Measurements from ENCODE around the gene ERC2.

The ERC2 gene

DNA sequence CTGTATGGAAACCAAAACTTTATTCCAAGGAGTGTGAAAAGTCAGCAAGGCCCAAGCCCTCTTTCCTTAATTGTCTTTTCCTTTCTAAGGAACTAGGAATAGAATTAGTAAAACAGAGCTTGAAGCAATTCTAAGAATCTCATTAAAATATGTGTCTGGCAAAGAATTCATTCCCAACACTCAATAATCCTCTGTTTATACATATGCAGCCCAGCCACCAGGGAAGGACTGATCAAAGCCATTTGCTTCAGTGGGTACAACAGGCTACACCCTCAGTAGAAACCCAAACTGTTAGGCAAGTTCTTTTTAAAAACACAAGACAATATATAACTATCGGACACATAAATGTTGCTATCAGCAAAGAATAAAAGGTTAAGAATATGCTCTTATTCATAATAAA lies 266.9 kb downstream of the ERC2 start:
- Histone ChIP-seq H4K20me1 (ENCODE audit: insufficient read depth, low read length) (no peaks in the 10 kb centered on the region), H2AFZ (ENCODE audit: low read length) (no peak overlapping the region), H3K4me1 (ENCODE audit: insufficient read depth, low read length, severe bottlenecking) (no peaks in the 10 kb centered on the region), H3K9me3 (ENCODE audit: low read length) (no peaks in the 10 kb centered on the region), H3K9ac (ENCODE audit: low read length) (no peak overlapping the region), H3K9me2 (ENCODE audit: low read depth, low read length) (no peaks in the 10 kb centered on the region), H3F3A (ENCODE audit: insufficient read depth, low read length) (no peaks in the 10 kb centered on the region), H3K36me3 (ENCODE audit: insufficient read depth, low read length) (no peaks in the 10 kb centered on the region), H3K79me2 (ENCODE audit: insufficient read depth, low read length) (no peaks in the 10 kb centered on the region), H3K4me2 (ENCODE audit: low read length) (no peak overlapping the region), H3K27ac (ENCODE audit: low read depth, low read length, poor library complexity, severe bottlenecking) (no peak overlapping the region), H3K27me3 (ENCODE audit: insufficient read depth, low read length) (no peaks in the 10 kb centered on the region), H3K4me3 (ENCODE audit: low read depth, low read length, poor library complexity, severe bottlenecking) (no peak overlapping the region)
- no peak for TF ChIP-seq EZH2 (IDR thresholded peaks at IDR 0.05; ENCODE audit: borderline replicate concordance, low read length)
- TF ChIP-seq, protein P1, sequence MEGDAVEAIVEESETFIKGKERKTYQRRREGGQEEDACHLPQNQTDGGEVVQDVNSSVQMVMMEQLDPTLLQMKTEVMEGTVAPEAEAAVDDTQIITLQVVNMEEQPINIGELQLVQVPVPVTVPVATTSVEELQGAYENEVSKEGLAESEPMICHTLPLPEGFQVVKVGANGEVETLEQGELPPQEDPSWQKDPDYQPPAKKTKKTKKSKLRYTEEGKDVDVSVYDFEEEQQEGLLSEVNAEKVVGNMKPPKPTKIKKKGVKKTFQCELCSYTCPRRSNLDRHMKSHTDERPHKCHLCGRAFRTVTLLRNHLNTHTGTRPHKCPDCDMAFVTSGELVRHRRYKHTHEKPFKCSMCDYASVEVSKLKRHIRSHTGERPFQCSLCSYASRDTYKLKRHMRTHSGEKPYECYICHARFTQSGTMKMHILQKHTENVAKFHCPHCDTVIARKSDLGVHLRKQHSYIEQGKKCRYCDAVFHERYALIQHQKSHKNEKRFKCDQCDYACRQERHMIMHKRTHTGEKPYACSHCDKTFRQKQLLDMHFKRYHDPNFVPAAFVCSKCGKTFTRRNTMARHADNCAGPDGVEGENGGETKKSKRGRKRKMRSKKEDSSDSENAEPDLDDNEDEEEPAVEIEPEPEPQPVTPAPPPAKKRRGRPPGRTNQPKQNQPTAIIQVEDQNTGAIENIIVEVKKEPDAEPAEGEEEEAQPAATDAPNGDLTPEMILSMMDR (IDR thresholded peaks at IDR 0.05; ENCODE audit: low read length), result no peak

DNA sequence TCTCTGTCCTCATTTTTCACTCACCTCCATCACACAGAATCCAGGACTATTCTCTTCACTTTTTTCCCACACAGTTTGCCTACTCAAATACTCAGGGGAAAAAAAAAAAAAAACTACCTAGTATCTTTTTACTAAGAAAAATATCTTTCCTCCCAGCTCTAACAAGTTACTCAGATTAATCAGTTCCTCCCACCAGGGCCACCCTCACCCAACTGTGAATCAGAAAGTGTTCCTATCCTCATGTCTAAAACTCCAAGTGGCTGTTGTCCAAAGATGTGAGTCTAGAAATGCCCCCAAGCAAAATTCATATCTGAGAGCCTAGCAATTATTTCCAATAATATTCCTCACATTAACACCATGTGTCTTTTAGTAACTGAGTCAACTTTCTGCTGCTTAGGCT lies 268.0 kb downstream of the ERC2 start:
- H3K79me2 ChIP-seq (ENCODE audit: insufficient read depth, low read length), result no peaks in the 10 kb centered on the region
- TF ChIP-seq EZH2 (IDR thresholded peaks at IDR 0.05; ENCODE audit: borderline replicate concordance, low read length), result no peak
- TF ChIP-seq, protein P1 (IDR thresholded peaks at IDR 0.05; ENCODE audit: low read length), result no peak
- H2AFZ ChIP-seq (ENCODE audit: low read length), result no peak overlapping the region
- H3K36me3 ChIP-seq (ENCODE audit: insufficient read depth, low read length), result no peaks in the 10 kb centered on the region
- no peak overlapping the region for H3K4me3 ChIP-seq (ENCODE audit: low read depth, low read length, poor library complexity, severe bottlenecking)
- H4K20me1 ChIP-seq (ENCODE audit: insufficient read depth, low read length), result no peaks in the 10 kb centered on the region
- no peak overlapping the region for H3K9ac ChIP-seq (ENCODE audit: low read length)
- H3K9me2 ChIP-seq (ENCODE audit: low read depth, low read length), result no peaks in the 10 kb centered on the region
- H3K27me3 ChIP-seq (ENCODE audit: insufficient read depth, low read length), result no peaks in the 10 kb centered on the region
- no peaks in the 10 kb centered on the region for H3K9me3 ChIP-seq (ENCODE audit: low read length)
- H3F3A ChIP-seq (ENCODE audit: insufficient read depth, low read length), result no peaks in the 10 kb centered on the region
- H3K4me1 ChIP-seq (ENCODE audit: insufficient read depth, low read length, severe bottlenecking), result no peaks in the 10 kb centered on the region
- H3K4me2 ChIP-seq (ENCODE audit: low read length), result no peak overlapping the region
- no peak overlapping the region for H3K27ac ChIP-seq (ENCODE audit: low read depth, low read length, poor library complexity, severe bottlenecking)

DNA sequence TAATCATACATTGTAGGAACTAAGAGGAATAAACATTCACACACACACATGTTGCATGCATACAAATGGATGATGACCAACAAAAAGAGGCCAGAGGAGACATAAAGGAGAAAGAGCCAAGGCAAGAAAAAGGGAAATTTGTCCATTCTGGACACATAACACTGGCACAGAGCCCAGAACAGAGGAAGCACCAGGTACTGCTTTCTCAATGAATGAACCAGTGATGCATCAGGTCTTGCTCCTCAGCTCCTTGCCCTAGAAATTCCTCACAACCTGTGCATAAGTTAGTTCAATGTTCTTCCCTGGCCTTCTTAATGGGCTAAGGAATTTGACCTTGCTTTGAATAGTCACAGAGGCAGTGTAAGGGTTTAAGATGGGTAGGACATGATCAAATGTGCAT lies 270.3 kb downstream of the ERC2 start:
- H3K27me3 ChIP-seq (ENCODE audit: insufficient read depth, low read length), result no peaks in the 10 kb centered on the region
- no peak for TF ChIP-seq EZH2 (IDR thresholded peaks at IDR 0.05; ENCODE audit: borderline replicate concordance, low read length)
- TF ChIP-seq, protein P1 (IDR thresholded peaks at IDR 0.05; ENCODE audit: low read length), result no peak

More for the DNA sequence above, 270.3 kb downstream of the ERC2 start:
- Histone ChIP-seq H3K9ac (ENCODE audit: low read length) (no peak overlapping the region), H3K4me1 (ENCODE audit: insufficient read depth, low read length, severe bottlenecking) (no peaks in the 10 kb centered on the region), H3K4me3 (ENCODE audit: low read depth, low read length, poor library complexity, severe bottlenecking) (no peak overlapping the region), H4K20me1 (ENCODE audit: insufficient read depth, low read length) (no peaks in the 10 kb centered on the region), H3K9me3 (ENCODE audit: low read length) (no peaks in the 10 kb centered on the region), H3K79me2 (ENCODE audit: insufficient read depth, low read length) (no peaks in the 10 kb centered on the region), H3K4me2 (ENCODE audit: low read length) (no peak overlapping the region), H3K36me3 (ENCODE audit: insufficient read depth, low read length) (no peaks in the 10 kb centered on the region), H2AFZ (ENCODE audit: low read length) (no peak overlapping the region), H3K27ac (ENCODE audit: low read depth, low read length, poor library complexity, severe bottlenecking) (no peak overlapping the region), H3K9me2 (ENCODE audit: low read depth, low read length) (no peaks in the 10 kb centered on the region), H3F3A (ENCODE audit: insufficient read depth, low read length) (no peaks in the 10 kb centered on the region)
